Activated naive CD4-positive, alpha-beta T cell (primary cell): ENCODE data around the gene TROAP.
"Not testable (repeated sequence)": the region's sequence is repeated elsewhere in the genome, so short reads cannot be mapped to it uniquely, and the experiment has no call there.

Experiments used
- DNase-seq, 4 experiments: peaks; one replicate each; lab custom pipeline; 2025; lab: John Stamatoyannopoulos, UW

TROAP gene, protein sequence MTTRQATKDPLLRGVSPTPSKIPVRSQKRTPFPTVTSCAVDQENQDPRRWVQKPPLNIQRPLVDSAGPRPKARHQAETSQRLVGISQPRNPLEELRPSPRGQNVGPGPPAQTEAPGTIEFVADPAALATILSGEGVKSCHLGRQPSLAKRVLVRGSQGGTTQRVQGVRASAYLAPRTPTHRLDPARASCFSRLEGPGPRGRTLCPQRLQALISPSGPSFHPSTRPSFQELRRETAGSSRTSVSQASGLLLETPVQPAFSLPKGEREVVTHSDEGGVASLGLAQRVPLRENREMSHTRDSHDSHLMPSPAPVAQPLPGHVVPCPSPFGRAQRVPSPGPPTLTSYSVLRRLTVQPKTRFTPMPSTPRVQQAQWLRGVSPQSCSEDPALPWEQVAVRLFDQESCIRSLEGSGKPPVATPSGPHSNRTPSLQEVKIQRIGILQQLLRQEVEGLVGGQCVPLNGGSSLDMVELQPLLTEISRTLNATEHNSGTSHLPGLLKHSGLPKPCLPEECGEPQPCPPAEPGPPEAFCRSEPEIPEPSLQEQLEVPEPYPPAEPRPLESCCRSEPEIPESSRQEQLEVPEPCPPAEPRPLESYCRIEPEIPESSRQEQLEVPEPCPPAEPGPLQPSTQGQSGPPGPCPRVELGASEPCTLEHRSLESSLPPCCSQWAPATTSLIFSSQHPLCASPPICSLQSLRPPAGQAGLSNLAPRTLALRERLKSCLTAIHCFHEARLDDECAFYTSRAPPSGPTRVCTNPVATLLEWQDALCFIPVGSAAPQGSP

GRCh38 chr12:49322708-49323523 is at the start of gene TROAP:
Gene TROAP (plus strand): TSS chr12:49323255. CDS start chr12:49323609, 354 bp downstream.
- DNase-seq, result peak; percentile 85 to 93 (median 90)

- no peak for DNase-seq
Measured at GRCh38 chr12:49273726-49274395, 49.2 kb upstream of the TROAP start.

DNA sequence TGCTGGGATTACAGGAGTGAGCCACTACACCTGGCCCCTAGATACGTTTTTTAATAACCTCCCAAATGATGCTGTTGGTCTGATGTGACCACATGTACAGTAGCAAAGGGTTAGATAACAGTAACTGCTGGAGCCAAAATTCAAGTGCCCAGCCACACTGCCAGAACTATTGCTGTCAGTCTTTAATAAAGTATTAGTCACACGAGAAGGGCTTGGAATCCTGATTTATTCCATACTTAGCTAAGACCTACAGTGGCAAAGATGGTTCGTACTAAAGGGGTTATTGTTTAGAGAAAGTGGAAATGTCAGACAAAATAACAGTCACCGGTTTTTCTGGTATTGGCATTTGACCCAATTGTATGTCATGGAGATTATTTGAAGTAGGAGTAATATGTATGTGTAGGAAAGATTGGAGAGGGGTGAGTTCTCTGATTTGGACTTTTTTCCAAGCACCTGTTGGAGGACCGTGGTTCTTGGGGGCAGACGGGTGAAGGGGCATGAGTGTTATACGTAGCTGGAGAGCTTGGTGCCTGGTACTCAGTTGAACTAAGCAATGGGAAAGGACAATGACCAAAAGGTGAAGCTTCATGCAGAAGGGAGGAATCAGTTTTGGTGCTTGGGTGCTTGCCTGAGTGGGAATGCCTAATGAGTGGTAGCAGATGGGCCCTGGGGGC is 48.5 kb upstream of the TROAP start:
- no peak for DNase-seq

GRCh38 chr12:49276304-49277290 is 46.5 kb upstream of the TROAP start:
- no peak for DNase-seq

- no peak for DNase-seq
Measured at GRCh38 chr12:49277466-49277865, 45.6 kb upstream of the TROAP start.

- DNase-seq, result no peak
Measured at GRCh38 chr12:49279706-49280159, 43.3 kb upstream of the TROAP start.

- DNase-seq, result not testable (repeated sequence)
Measured at GRCh38 chr12:49280545-49280944, 42.5 kb upstream of the TROAP start.

DNA sequence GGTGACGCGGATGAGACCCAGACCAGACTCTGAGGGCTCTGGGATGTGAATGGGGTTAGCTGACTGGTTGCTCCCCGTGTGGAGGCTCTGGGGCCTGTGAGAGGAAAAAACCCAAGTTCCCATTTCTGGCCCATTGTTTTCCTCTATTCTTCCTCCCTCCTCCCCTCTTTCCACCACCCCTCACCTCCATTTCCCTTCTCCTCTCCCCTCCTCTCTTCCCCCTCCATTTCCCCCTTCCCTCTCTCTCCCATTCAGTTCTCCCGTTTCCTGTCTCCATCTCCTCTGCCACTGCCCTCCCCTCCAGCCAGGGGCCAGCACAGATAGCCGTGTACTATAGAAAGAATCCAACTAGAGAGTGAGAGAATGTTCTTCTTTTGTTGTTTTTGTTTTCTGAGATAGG is 40.8 kb upstream of the TROAP start:
- no peak for DNase-seq

DNA sequence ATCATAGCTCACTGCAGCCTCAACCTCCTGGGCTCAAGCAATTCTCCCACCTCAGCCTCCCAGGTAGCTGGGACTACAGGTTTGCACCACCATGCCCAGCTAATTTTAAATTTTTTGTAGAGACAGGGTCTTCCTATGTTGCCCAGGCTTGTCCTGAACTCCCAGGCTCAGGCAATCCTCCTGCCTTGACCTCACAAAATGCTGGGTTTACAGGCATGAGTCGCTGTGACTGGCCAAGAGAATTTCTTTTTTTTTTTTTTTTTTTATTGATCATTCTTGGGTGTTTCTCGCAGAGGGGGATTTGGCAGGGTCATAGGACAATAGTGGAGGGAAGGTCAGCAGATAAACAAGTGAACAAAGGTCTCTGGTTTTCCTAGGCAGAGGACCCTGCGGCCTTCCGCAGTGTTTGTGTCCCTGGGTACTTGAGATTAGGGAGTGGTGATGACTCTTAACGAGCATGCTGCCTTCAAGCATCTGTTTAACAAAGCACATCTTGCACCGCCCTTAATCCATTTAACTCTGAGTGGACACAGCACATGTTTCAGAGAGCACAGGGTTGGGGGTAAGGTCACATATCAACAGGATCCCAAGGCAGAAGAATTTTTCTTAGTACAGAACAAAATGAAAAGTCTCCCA is 40.2 kb upstream of the TROAP start:
- DNase-seq, result not testable (repeated sequence)

DNA sequence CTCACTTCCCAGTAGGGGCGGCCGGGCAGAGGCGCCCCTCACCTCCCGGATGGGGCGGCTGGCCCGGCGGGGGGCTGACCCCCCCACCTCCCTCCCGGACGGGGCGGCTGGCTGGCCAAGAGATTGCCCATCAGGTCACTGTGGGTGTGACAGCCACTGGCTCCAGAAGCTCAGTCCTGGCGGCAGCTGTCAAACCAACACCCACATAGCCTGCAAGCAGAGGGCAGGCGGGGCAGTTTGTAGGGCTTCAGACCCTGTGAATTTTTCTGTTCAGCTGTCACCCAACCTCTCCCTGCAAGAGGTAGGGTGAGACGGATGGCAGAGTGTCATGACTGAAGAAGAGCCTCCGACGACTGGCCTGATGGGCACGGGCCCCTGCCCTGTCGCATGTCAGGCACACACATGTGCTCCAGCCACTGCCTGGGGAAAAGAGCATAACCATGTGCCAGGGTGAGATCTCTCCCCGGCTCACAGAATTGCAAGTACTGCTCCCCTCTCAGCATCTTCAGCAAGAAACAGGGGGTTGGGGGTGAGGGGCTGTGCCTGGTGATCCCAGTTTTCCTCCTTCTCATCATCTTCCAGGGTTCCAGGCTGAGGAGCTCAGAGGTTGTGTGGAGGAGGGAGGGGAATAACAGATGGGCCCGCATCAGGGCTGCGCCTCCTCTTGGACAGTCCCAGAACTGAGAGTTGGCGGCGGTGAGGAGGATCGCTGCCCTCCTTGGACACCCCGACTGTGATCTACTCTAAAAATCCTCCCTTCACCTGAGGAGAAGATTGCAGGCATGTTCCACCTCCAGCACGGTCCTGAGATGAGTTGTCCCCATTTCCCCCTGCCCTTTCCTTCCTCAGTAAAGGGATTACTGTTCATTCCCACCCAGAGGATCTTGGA is 39.3 kb upstream of the TROAP start:
- DNase-seq, result no peak

GRCh38 chr12:49284672-49285071 is 38.4 kb upstream of the TROAP start:
- DNase-seq, result no peak

- DNase-seq, result no peak
Measured at GRCh38 chr12:49287876-49288275, 35.2 kb upstream of the TROAP start.

DNA sequence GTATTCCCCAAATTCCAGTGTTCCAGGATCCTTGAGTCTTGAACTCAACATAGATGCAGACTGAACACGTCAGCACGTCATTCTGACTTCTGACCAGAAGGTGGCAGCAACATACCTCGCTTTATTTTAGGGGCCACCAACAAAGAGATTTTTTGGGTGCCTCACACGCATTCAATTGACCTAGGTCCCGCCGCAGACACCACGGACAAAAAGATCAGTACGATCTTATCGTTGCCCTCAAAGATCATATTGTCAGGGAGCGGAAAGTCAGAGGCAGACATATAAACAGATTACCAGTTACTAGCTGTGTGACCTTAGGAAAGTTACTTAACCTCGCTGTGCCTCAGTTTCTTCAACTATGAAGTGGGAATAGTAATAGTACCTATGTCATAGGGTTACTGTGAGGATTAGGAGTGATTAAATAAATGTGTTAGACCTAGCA is 34.6 kb upstream of the TROAP start:
- DNase-seq, result peak; percentile 11 to 45 (median 38)

- DNase-seq, result no peak
Measured at GRCh38 chr12:49288922-49289555, 34.0 kb upstream of the TROAP start.

DNA sequence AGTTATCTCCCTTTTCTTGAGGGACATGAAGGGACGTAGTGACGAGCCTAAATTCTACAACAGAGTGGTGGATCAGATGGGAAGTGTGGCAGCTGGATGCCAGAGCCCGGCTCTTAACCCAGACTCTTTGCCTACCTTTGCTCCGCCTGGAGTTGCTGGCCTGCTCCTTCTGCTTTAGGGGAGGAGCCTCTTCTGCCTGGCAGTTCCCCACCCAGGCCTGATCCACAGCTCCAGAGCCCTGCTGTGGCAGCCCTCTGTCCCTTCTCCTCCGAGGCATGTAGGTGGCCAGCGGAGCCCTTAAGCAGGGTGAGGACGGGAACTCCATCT is 30.4 kb upstream of the TROAP start:
- no peak for DNase-seq

GRCh38 chr12:49293056-49293956 is 29.7 kb upstream of the TROAP start:
- DNase-seq, result no peak
